ENCODE data around the gene KLHL40.

KLHL40 gene, protein sequence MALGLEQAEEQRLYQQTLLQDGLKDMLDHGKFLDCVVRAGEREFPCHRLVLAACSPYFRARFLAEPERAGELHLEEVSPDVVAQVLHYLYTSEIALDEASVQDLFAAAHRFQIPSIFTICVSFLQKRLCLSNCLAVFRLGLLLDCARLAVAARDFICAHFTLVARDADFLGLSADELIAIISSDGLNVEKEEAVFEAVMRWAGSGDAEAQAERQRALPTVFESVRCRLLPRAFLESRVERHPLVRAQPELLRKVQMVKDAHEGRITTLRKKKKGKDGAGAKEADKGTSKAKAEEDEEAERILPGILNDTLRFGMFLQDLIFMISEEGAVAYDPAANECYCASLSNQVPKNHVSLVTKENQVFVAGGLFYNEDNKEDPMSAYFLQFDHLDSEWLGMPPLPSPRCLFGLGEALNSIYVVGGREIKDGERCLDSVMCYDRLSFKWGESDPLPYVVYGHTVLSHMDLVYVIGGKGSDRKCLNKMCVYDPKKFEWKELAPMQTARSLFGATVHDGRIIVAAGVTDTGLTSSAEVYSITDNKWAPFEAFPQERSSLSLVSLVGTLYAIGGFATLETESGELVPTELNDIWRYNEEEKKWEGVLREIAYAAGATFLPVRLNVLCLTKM

DNA sequence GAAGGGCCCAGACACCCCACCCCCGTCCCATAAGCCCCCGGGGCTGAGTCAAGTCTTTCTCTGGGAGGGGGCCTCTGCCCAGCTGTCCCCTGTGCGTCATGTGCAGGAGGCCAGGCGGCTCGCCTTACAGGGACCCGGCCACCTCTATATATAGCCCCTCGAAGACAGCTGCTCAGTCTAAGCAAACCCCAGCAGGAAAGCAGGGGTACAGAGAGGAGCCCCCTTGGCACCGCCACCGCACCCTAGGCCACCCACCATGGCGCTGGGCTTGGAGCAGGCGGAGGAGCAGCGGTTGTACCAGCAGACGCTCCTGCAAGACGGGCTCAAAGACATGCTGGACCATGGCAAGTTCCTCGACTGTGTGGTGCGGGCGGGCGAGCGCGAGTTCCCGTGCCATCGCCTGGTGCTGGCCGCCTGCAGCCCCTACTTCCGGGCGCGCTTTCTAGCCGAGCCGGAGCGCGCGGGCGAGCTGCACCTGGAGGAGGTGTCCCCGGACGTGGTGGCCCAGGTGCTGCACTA is at the start of gene KLHL40:
Gene KLHL40 (plus strand): TSS at position 175 of the 519 bp plus-strand sequence. CDS start 82 bp downstream, at position 257.
- in situ Hi-C loops (cut with MboI; ENCODE audit: low sequenced_read_pairs) = no loop called here

DNA sequence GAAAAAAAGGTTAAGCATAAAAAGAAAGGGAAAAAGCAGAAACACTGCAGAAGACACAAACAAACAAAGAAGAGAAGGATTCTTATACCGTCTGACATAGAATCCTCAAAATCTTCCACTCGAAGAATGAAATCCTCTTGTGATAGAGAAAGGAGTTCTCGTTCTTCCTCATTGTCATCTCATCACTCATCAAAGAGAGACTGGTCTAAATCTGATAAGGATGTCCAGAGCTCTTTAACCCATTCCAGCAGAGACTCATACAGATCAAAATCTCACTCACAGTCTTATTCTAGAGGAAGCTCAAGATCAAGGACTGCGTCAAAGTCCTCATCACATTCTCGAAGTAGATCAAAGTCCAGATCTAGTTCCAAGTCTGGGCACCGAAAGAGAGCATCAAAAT is 48.3 kb upstream of the KLHL40 start:
- in situ Hi-C loops (cut with MboI; ENCODE audit: low sequenced_read_pairs) = no loop called here

DNA sequence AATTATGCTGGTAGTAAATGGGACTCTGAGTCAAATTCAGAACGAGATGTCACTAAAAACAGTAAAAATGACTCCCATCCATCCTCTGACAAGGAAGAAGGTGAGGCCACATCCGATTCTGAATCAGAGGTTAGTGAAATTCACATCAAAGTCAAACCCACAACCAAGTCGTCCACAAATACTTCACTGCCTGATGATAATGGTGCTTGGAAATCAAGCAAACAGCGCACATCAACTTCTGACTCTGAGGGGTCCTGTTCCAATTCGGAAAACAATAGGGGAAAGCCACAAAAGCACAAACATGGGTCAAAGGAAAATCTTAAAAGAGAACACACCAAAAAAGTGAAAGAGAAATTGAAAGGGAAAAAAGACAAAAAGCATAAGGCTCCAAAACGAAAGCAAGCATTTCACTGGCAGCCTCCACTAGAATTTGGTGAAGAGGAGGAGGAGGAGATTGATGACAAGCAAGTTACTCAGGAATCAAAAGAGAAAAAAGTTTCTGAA is 46.9 kb upstream of the KLHL40 start:
- in situ Hi-C loops (cut with MboI; ENCODE audit: low sequenced_read_pairs) = no loop called here

DNA sequence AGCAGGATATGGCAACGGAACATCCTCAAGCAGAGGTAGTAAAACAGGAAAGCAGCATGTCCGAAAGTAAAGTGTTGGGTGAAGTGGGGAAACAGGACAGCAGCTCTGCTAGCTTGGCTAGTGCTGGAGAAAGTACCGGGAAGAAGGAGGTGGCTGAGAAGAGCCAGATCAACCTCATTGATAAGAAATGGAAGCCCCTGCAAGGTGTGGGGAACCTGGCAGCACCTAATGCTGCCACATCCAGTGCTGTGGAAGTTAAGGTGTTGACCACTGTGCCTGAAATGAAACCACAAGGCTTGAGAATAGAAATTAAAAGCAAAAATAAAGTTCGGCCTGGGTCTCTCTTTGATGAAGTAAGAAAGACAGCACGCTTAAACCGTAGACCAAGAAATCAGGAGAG is 46.1 kb upstream of the KLHL40 start:
- in situ Hi-C loops (cut with MboI; ENCODE audit: low sequenced_read_pairs) = no loop called here

DNA sequence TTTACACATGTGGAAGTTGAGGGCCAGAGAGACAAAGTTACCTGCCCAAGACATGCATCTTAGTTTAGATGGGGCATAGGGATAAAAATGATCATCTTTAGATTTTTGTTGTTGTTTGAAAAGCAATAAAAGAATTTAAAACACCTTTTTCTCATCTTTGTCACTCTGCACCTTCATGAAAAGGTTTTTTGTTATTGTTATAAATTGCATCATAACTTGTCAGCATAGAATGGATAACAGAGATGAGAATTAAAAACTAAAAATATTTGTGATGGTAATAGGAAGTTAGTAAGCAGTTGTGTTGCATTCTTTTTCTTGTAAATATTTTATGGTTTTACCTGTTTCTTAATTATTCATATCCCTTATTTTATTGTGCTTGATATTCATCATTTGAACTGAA is 45.2 kb upstream of the KLHL40 start:
- in situ Hi-C loops (cut with MboI; ENCODE audit: low sequenced_read_pairs) = no loop called here

DNA sequence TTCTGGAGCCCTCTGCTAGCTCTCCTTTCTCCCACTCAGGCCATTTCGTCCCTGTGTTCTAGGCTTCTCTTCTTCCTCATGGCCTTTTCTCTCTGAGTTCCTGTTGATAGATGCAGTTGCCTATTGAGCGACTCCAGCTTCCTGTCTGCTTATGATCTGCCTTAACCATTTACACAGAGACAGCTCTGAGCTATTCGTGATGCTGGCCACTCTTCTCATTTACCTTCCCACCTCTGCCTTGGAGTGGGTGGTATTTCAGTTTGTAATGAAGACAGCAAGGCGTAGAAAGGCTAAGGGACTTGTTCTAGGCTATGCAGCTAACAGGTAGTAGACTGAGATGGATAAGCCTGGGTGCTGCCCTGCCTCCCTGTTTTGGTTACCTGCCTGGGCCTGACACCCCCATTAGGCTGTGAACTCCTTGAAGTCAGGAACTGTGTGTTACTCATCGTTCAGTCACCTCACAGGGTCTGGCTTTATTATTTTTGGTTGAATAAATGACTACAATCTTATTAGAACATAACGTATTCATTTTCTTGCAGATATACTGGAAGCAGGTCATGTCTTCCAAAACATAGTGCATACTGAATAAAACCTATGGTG is 44.5 kb upstream of the KLHL40 start:
- in situ Hi-C loops (cut with MboI; ENCODE audit: low sequenced_read_pairs) = no loop called here

DNA sequence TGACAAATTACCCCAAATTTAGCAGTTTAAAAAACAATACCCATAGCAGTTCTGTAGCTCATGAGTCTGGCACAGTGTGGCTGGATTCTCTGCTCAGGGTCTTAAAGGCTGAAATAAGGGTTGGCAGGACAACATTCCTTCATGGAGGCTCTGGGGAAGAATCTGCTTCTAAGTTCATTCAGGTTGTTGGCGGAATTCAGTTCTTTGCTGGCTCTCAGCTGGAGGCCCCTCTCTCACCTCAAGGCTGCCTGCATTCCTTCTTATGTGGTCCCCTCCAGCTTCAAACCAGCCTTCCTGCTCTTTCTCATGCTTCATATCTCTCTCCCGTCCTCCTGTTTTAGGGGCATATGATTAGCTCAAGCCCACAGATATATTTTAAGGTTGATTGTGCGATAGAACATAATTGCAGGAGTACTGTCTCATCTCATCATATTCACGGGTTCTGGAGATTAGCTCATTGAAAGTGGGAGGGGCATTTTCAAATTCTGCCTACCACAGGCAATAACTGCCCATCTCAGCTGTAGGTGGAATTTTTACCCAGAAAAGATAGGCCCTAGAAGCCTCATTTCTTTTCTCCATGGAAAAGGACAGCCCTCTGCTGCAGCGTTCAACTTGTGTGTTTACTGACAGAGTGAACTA is 37.4 kb upstream of the KLHL40 start:
- in situ Hi-C loops (cut with MboI; ENCODE audit: low sequenced_read_pairs) = no loop called here

DNA sequence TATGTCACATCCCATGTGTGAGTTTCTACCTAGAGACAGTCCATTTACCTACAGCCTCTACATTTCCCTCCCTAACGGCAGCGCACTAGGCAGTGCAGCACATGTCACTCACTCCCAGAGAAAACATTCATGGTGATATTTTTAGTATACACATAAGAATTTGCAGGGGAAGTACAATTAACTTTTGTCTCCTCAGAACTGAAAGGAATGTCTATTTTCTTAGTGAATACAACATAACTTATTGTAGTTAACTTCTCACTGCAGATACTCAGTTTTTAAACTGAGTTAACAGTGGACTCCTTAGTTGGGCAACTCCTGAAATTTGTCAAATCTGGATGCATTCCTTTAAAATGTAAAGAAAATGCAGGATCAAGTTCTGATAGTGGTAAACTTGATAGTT is 36.3 kb upstream of the KLHL40 start:
- in situ Hi-C loops (cut with MboI; ENCODE audit: low sequenced_read_pairs) = no loop called here

DNA sequence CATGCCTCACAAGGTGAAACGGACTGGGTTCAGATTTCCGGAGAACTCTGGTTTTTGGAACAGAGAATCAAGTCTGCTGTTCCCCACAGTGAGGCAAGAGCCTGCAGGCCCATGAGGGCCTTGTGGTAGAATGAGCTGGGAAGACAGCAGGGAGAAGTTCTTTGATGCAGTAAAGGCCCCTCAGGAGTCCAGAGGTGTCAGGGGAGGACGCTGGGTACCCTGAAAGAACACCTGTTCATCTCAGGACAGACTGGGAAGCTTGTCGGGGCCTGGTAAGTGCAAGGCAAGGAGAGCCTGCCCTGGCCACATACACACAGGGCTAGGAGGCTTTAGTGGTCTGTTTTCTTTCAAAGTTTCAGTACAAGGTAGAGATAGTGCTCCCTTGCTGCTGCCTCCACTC is 35.6 kb upstream of the KLHL40 start:
- in situ Hi-C loops (cut with MboI; ENCODE audit: low sequenced_read_pairs) = no loop called here

DNA sequence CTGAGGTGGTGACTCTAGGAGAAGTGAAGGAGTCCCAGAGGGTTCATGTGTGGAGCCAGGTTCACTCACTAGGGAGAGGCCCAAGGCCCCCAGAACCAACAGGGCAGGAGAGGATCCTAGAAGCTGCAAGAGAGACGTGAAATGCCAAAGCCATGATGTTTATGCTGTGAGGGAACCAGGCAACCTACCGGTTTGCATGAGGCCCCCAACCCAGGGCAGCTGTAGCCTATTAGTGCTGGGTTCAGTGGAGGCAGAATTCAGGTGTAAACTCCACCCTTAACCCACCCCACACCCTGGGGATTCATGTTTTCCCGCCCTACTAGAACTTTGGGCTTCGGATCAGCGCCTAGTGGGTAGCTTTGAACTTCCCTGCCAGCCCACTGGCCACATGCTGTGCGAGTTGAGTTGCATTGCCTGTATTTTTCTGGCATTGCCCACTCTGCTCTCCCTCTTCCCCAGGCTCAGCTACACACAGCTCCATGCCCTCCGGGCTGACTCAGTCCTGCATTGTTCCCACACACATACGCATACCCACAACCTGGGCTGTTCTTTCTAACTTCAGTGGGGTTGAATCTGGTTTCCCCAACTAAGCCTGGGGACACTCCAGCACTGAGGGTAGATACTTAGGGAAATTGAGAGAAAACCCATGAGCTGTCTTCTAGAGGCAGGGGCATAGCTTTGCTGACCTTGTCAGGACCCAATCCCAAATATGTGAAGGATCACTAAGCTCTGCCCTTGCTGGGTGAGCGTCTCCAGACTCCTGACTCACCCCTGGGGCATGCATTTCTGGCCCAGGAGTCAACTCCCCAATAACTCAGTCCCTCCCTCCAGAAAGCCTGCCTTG is 33.9 kb upstream of the KLHL40 start:
- in situ Hi-C loops (cut with MboI; ENCODE audit: low sequenced_read_pairs) = no loop called here

DNA sequence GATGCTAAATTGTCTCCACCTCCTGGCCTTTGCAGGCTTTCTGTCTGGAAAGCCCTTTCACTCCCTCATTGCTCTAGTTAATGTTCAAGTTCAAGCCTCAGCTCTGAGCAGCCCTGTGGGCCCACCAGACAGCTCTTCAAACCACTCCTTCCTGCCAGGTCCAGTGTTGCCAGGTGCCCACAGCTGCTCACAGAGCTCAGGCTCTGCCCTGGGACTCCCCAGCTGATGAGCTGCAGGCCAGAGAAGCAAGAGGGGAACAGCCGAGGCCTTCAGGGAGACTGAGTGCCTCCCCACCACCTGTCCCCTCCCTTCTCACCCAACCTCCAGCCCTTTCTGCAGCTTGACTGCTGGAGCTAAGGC is 33.1 kb upstream of the KLHL40 start:
- in situ Hi-C loops (cut with MboI; ENCODE audit: low sequenced_read_pairs) = no loop called here

DNA sequence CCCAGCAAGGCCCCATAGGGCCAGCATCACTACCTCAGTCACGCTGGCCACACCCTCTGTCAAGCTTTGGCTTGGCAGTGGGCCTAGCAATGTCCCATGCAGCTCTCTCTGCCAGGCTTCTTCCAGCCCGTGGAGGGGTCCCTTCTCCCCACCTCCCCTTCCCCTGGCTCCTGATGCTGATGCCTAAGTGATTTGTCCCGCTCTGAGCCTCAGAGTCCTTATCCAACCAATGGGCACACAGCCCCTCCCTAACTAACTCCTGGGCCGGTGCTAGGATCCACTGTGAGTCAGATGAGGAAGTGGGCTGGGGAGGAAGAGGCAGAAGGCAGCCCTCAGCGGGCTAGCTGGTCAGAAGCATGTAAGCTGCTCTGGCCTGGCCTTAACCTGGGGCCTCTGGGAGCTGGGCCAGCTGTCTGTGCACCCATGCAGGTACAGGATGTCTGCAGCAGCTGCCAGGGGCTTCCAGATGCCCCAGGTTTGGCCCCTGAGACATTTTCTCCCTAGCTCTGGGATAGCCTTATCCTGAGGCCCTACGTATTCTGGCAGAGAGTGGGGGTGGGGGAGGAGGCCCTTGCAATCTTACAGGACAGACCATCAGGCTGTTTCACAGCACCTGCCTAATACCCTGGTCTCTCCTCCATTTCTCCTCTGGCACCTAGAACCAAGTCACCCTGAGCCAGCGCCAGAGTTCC is 32.6 kb upstream of the KLHL40 start:
- in situ Hi-C loops (cut with MboI; ENCODE audit: low sequenced_read_pairs) = no loop called here

DNA sequence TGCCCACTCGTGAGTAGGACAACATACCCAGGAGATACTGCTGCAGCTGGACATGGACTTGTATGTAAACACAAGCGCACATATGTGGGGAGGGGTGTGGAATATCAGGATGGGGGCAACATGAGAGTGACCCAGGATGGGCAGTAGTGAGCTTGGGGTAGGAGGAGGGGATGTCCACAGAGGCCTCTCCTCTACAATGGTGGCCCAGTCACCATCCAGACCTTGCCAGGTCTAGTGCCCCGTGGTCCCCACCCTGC is 32.1 kb upstream of the KLHL40 start:
- in situ Hi-C loops (cut with MboI; ENCODE audit: low sequenced_read_pairs) = no loop called here

DNA sequence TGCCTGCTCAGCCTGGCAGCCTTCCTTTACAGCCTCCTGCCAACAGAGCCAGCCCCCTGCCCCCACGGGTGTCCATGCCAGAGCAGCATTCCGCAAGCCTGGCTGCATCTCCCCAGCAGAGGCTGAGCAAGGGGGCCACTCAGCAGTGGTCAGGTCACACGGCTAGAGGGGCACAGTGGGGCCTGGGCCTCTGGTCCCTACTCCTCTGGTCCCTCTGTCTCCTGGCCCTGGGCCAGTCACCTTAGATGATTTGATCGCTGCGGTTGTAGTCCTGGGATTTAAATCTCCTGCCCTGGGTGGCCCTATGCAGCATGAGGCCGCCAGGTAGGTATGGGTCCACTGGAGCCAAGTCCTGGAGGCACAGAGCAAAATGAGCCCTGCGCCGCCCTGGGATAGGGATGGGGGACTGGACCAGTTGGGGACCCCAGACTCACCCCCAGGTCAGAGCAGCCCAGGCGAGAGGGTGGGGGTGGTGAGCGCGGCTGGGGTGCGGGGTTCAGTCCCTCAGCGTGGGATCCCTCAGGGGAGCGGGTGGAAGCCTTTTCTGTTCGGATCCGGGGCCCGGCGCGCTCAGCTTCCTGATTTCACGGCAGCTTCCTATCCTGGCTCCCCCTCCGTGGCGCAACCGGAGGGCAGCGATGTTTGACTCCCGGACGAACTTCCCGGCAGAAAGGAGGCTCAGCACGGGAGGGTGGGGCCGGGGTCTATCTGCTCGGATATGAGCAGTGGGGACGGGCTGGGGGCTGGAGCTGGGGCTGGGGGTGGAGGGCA is 31.6 kb upstream of the KLHL40 start, which contains the start of gene ZBTB47:
Gene ZBTB47 (plus strand): TSS at position 138 of the 771 bp plus-strand sequence. CDS start 4,659 bp downstream, outside the sequence.
- in situ Hi-C loops (cut with MboI; ENCODE audit: low sequenced_read_pairs) = no loop called here

DNA sequence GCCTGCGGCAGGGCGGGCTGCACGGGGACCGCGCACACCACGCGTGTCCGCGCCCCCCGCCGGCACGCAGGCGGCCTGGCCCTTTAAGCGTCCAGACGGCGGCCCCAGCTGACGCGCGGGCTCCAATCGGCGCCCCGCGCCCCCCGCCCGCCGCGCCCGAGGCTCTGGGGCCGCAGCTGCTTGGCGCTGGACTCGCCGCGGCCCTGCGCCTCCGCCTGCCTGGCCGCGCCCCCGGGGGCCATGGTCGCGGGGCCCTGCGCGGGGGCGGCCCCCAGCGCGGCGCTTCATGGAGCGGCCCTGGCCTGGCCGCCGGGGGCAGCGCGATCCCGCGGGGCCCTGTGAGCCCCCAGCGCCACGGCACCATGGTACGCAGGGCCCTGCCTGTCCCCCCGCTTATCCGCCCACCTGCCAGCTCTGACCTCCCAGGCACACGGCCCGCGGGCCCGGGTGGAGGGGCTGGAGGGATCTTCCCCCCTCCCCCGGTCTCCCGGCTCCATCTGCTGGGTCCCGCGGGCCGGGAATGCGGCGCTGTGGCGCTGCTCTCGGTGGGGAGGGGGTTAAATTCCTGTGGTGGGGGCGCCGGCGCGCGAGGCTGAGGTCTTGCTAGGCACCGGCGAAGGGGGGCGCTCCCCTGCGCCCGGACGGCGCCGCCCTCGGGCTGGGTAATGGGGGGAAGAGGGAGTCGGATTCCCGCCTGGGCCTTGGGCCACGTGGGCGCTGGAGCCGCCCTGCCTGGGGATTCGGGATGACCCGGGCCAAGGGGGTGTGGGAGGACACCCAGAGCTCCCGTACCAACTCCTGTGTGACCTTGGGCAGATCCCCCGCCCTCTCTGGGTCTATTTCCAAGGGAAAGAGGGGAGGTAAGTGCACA is 30.8 kb upstream of the KLHL40 start:
- in situ Hi-C loops (cut with MboI; ENCODE audit: low sequenced_read_pairs) = no loop called here

DNA sequence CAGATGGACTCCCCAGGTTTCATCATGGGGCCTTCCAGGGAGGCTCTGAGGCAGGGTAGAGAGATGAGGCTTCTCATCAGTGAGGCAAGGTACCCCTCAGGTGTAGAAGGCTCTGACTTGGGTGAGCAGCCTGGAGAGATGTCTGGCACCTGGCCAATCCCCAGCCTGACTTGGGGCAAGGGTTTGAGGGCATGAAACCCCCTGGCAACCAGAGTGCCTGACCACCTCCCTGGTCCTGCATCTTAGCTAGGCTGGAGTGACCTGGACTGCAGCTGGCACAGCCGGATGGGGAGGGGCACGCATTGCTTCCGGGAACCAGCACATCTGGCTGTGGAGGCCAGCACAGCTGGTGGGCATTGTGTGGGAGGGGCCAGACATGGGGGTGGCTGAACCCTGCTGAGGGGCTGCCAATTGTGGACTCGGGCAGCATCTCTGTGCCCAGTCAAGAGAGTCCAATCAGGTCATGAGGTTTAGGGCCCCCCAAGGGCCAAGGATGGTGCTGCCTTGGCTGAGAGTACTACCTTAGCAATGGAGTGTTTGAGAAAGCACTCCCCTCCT is 29.9 kb upstream of the KLHL40 start:
- in situ Hi-C loops (cut with MboI; ENCODE audit: low sequenced_read_pairs) = no loop called here

DNA sequence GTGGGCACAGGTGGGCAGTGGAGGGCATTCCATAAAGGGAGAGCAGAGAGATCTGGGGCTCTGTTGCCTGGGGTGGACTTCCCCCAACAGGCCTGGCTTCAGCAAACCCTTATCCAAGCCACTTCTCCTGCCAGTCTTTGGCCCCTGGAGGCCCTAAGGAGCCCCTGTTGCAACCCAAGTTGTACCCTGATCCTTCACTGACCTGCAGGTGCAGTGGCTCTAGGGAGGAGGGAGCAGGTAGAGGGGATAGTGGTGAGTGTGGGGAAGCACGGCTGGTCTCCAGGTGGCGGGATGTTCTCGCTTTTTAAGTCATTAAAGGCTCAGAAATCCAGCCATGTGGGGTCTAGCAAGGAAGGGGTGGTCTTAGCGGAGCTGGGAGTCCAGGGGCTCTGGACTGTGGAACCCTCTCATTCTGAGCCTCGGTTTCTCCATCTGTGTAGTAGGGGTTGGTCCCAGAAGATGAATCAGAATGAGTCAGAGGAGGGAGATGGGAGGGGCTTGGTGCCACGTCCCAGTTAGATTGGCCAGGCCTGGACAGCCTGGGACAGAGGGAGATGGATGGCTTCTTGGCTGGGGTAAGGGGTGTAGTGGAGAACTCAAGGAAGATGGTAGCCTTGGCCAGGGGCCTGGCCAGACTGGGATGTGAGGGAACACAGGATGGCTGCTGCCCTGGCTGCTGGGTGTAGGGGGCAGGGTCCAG is 29.2 kb upstream of the KLHL40 start:
- in situ Hi-C loops (cut with MboI; ENCODE audit: low sequenced_read_pairs) = no loop called here
